Panc1 (cell line): Measurements from ENCODE around the gene LYSMD2. TPM values are rescaled to one million over a fixed set of nuclear protein-coding genes. Genes with fewer than 3 reads are reported as not detected.

Experiments used
- ATAC-seq: fragments of 200-7000 bp; cut with Tn5 transposase; 2 replicates; pipeline ENCODE4 v1.9.1; 2020; ENCODE audit warnings: mild to moderate bottlenecking, moderate library complexity
- BruUV-seq: library from RNA; stranded (reverse); fragments of 400-500 nt; replicated peaks from 2 replicates; lab custom pipeline; 2021; lab: Mats Ljungman, UMichigan
- CTCF ChIA-PET: fragments of 300-600 bp; sonication (Branson Sonifier 250); formaldehyde crosslinking; loops from one replicate; lab custom pipeline; 2022; ENCODE audit warnings: antibody characterized with exemption; lab: Charles Lee
- POLR2A ChIA-PET: fragments of 300-600 bp; sonication (Branson Sonifier 250); formaldehyde crosslinking; loops from one replicate; lab custom pipeline; 2022; ENCODE audit warnings: antibody characterized with exemption; lab: Charles Lee
- DNase-seq: peaks from one replicate; pipeline ENCODE4 v3.0.0-alpha.2; 2010; ENCODE audit warnings: low read depth, low spot score
- H3K27ac ChIP-seq: 2 replicates; pipeline ENCODE4 v1.5.1; 2011; ENCODE audit warnings: mild to moderate bottlenecking, low read length, inconsistent platforms
- H3K27me3 ChIP-seq: fragments of 200-500 bp; sonication (Bioruptor generic); 2 replicates; pipeline ENCODE4 v1.6.0; 2014; ENCODE audit warnings: low read length, inconsistent platforms; ENCODE audit not compliant: control insufficient read depth, insufficient read depth
- H3K36me3 ChIP-seq: fragments of 200-500 bp; sonication (Bioruptor generic); 2 replicates; pipeline ENCODE4 v1.5.1; 2014; ENCODE audit warnings: inconsistent platforms, mild to moderate bottlenecking, low read length, moderate library complexity; ENCODE audit not compliant: control insufficient read depth, insufficient read depth
- H3K4me1 ChIP-seq: 2 replicates; pipeline ENCODE4 v1.5.1; 2011; ENCODE audit warnings: inconsistent platforms, mild to moderate bottlenecking, low read length, moderate library complexity; ENCODE audit not compliant: control insufficient read depth, insufficient read depth
- H3K4me3 ChIP-seq, 2 experiments: 2 replicates each; pipeline ENCODE4 v1.5.1; 2011 to 2012; ENCODE audit warnings: low read depth in 2 of 2, low read length in 2 of 2, mild to moderate bottlenecking in 2 of 2, inconsistent platforms in 1 of 2, moderate library complexity in 1 of 2
- H3K9me3 ChIP-seq: fragments of 200-500 bp; sonication (Bioruptor generic); 2 replicates; pipeline ENCODE4 v1.5.1; 2014; ENCODE audit warnings: low read depth, mild to moderate bottlenecking, inconsistent platforms, low read length, moderate library complexity; ENCODE audit not compliant: control insufficient read depth, insufficient read depth
- CTCF ChIP-seq: fragments of 450-650 bp; IDR thresholded peaks from 2 replicates; pipeline ENCODE4 v1.5.1; 2017; ENCODE audit warnings: mild to moderate bottlenecking
- POLR2AphosphoS5 ChIP-seq: IDR thresholded peaks from 2 replicates; pipeline ENCODE4 v1.6.1; 2012; ENCODE audit warnings: mild to moderate bottlenecking, low read depth, low read length, moderate library complexity
- REST ChIP-seq, 2 experiments: IDR thresholded peaks; 2 replicates each; pipeline ENCODE4 v1.6.1; 2011 to 2012; ENCODE audit warnings: low read depth in 2 of 2, control low read depth in 1 of 2, low read length in 1 of 2, mild to moderate bottlenecking in 1 of 2, moderate library complexity in 1 of 2; ENCODE audit not compliant: insufficient read depth in 1 of 2
- SIN3A ChIP-seq: IDR thresholded peaks from 2 replicates; pipeline ENCODE4 v1.6.1; 2012; ENCODE audit warnings: low read depth, mild to moderate bottlenecking, low read length, moderate library complexity, borderline replicate concordance; ENCODE audit not compliant: insufficient read depth
- TCF7L2 ChIP-seq: IDR thresholded peaks from 2 replicates; pipeline ENCODE4 v1.6.1; 2011; ENCODE audit warnings: mild to moderate bottlenecking, low read depth, low read length, inconsistent platforms
- in situ Hi-C: cut with HindIII; loops from 2 replicates; pipeline ENCODE4 v1.10.0; 2016; ENCODE audit warnings: low sequenced_read_pairs, low pct_unique_long_range_greater_than_20kb
- intact Hi-C: fragments of 100-400 bp; cut with micrococcal nuclease; formaldehyde crosslinking; loops from one replicate; pipeline ENCODE4 v1.10.0; 2022; ENCODE audit not compliant: unreplicated experiment
- total RNA-seq: library from RNA; stranded (reverse); gene quantifications from one replicate; pipeline ENCODE4 v1.2.1, GENCODE V29; 2021; ENCODE audit not compliant: unreplicated experiment

Gene LYSMD2
- total RNA-seq, 1 experiment from 2014 or later = 17.2 TPM

- in situ Hi-C loops = no loop called here
- POLR2A ChIA-PET = no interaction called here
Observed at GRCh38 chr15:51756482-51756881, 19.0 kb upstream of the LYSMD2 start.

GRCh38 chr15:51755790-51756189 lies 18.3 kb upstream of the LYSMD2 start:
- ATAC-seq (no peak), DNase-seq (no peak)
- CTCF ChIA-PET = interaction anchor here (0.9 kb wide), 1 partner anchor 21 kb away, joined by 3 read pairs; no protein-coding TSS in a partner anchor
- no peak overlapping the region for H3K4me3 ChIP-seq
- POLR2A ChIA-PET = no interaction called here
- H3K27ac ChIP-seq = no peak overlapping the region
- no TSS peak for BruUV-seq
- TF ChIP-seq REST (IDR thresholded peaks at IDR 0.05; ENCODE audit: insufficient read depth in 1 of 2, low read depth in 2 of 2, low read length in 1 of 2) (no peak), TCF7L2 (no peak), POLR2AphosphoS5 (no peak), CTCF (no peak), SIN3A (no peak)
- H3K36me3 ChIP-seq = no peaks in the 10 kb centered on the region
- in situ Hi-C loops (no loop called here), intact Hi-C loops (no loop called here)
- 0 out of 2 replicates have a peak, but pooled peaks cover 3% of the 10 kb centered on the region for H3K4me1 ChIP-seq
- H3K27me3 ChIP-seq = peaks cover 31% of the 10 kb centered on the region
- H3K9me3 ChIP-seq = no peaks in the 10 kb centered on the region

More at GRCh38 chr15:51756482-51756881, 19.0 kb upstream of the LYSMD2 start:
- peaks cover 31% of the 10 kb centered on the region for H3K27me3 ChIP-seq
- no peak for TF ChIP-seq CTCF
- TF ChIP-seq REST (IDR thresholded peaks at IDR 0.05; ENCODE audit: insufficient read depth in 1 of 2, low read depth in 2 of 2, low read length in 1 of 2) = no peak
- no peak for TF ChIP-seq POLR2AphosphoS5
- TF ChIP-seq TCF7L2 = no peak
- TF ChIP-seq SIN3A = no peak
- no TSS peak for BruUV-seq
- CTCF ChIA-PET = interaction anchor here (0.9 kb wide), 1 partner anchor 20 kb away, joined by 3 read pairs; no protein-coding TSS in a partner anchor
- DNase-seq (no peak), ATAC-seq (no peak)
- H3K27ac ChIP-seq = no peak overlapping the region
- no peaks in the 10 kb centered on the region for H3K36me3 ChIP-seq
- H3K4me1 ChIP-seq = 0 out of 2 replicates have a peak, but pooled peaks cover 3% of the 10 kb centered on the region
- H3K4me3 ChIP-seq = no peak overlapping the region
- no peaks in the 10 kb centered on the region for H3K9me3 ChIP-seq
- intact Hi-C loops = no loop called here
